Keratinocyte (primary cell): ENCODE data around the gene EBF4. TPM values are rescaled to one million over a fixed set of nuclear protein-coding genes. Genes with fewer than 3 reads are reported as not detected.
"Not testable (repeated sequence)": the region's sequence is repeated elsewhere in the genome, so short reads cannot be mapped to it uniquely, and the experiment has no call there.

Experiments
- DNase-seq: peaks from one replicate; pipeline ENCODE4 v3.0.0-alpha.2; 2011; ENCODE audit warnings: low read depth, missing footprints, low spot score
- FAIRE-seq: peaks from 2 replicates; lab custom pipeline; 2011; peaks lifted over from hg19 to GRCh38; lab: Jason Lieb, UNC
- H2AFZ ChIP-seq: 2 replicates; pipeline ENCODE4 v1.6.0; 2012; ENCODE audit warnings: low read length, control low read depth, inconsistent platforms; ENCODE audit not compliant: control insufficient read depth
- H3K27ac ChIP-seq: 2 replicates; pipeline ENCODE4 v1.5.1; 2011; ENCODE audit warnings: low read length; ENCODE audit not compliant: control insufficient read depth, insufficient read depth
- H3K27me3 ChIP-seq: 3 replicates; pipeline ENCODE4 v1.6.0; 2011; ENCODE audit warnings: low read length; ENCODE audit not compliant: control insufficient read depth, insufficient read depth; ENCODE audit errors: extremely low read depth
- H3K36me3 ChIP-seq, 2 experiments: 2 replicates in 1 of 2; 3 replicates in 1 of 2; pipeline ENCODE4 v1.5.1; 2011; ENCODE audit warnings: low read length in 2 of 2, mild to moderate bottlenecking in 1 of 2; ENCODE audit not compliant: control insufficient read depth in 2 of 2, insufficient read depth in 2 of 2; ENCODE audit errors: extremely low read depth in 1 of 2
- H3K4me1 ChIP-seq: 3 replicates; pipeline ENCODE4 v1.5.1; 2011; ENCODE audit warnings: low read length; ENCODE audit not compliant: control insufficient read depth, insufficient read depth; ENCODE audit errors: extremely low read depth
- H3K4me2 ChIP-seq: 3 replicates; pipeline ENCODE4 v1.6.0; 2011; ENCODE audit warnings: low read depth, low read length; ENCODE audit not compliant: control insufficient read depth, insufficient read depth; ENCODE audit errors: extremely low read depth
- H3K4me3 ChIP-seq, 3 experiments: fragments of 200-600 bp in 1 of 3; sonication (generic) in 1 of 3; 2 replicates in 2 of 3; 3 replicates in 1 of 3; pipeline ENCODE4 v1.5.1; 2011 to 2016; ENCODE audit warnings: low read length in 3 of 3, mild to moderate bottlenecking in 3 of 3, control low read depth in 2 of 3, inconsistent platforms in 1 of 3, low read depth in 1 of 3, mixed read lengths in 1 of 3, mixed run types in 1 of 3, moderate library complexity in 1 of 3; ENCODE audit not compliant: control insufficient read depth in 2 of 3, insufficient read depth in 2 of 3; ENCODE audit errors: extremely low read depth in 1 of 3
- H3K79me2 ChIP-seq: 2 replicates; pipeline ENCODE4 v1.6.0; 2012; ENCODE audit warnings: low read length; ENCODE audit not compliant: control insufficient read depth, insufficient read depth
- H3K9ac ChIP-seq: 3 replicates; pipeline ENCODE4 v1.6.0; 2011; ENCODE audit warnings: low read length; ENCODE audit not compliant: control insufficient read depth, insufficient read depth; ENCODE audit errors: extremely low read depth
- H3K9me1 ChIP-seq: 3 replicates; pipeline ENCODE4 v1.6.0; 2011; ENCODE audit warnings: low read length; ENCODE audit not compliant: control insufficient read depth, insufficient read depth; ENCODE audit errors: extremely low read depth
- H3K9me3 ChIP-seq: 2 replicates; pipeline ENCODE4 v1.5.1; 2012; ENCODE audit warnings: low read depth, low read length; ENCODE audit not compliant: control insufficient read depth
- H4K20me1 ChIP-seq: 3 replicates; pipeline ENCODE4 v1.6.0; 2011; ENCODE audit warnings: low read length; ENCODE audit not compliant: control insufficient read depth, insufficient read depth; ENCODE audit errors: extremely low read depth
- EZH2 ChIP-seq: IDR thresholded peaks from one replicate; pipeline ENCODE4 v1.6.1; 2012; ENCODE audit warnings: inconsistent platforms, mild to moderate bottlenecking, low read length, moderate library complexity
- dilution Hi-C: fragments of 300-500 bp; cut with MboI; formaldehyde crosslinking; loops from one replicate; pipeline ENCODE4 v1.7.0; 2020; ENCODE audit warnings: low sequenced_read_pairs; ENCODE audit not compliant: extremely low pct_ligation_motif_present
- polyA plus RNA-seq, 5 experiments: library from polyadenylated mRNA; depleted of rRNA in 3 of 5; stranded (reverse) in 3 of 5; stranded (forward) in 1 of 5; unstranded in 1 of 5; fragments of >200 nt; gene quantifications; 1 replicate in 1 of 5; 2 replicates in 3 of 5; 3 replicates in 1 of 5; pipeline versions ENCODE4 v1.2.1 to v1.2.3, GENCODE V29; 2011 to 2012; ENCODE audit warnings: missing spikeins in 2 of 5, low read depth in 1 of 5, low replicate concordance in 1 of 5
- TF ChIP-seq, protein P1 (sequence below), 3 experiments: IDR thresholded peaks in 1 of 3; conservative IDR thresholded peaks in 1 of 3; optimal IDR thresholded peaks in 1 of 3; 2 replicates in 2 of 3; 3 replicates in 1 of 3; pipeline versions ENCODE3 to v1.5.1; 2011; ENCODE audit warnings: low read length in 3 of 3, mild to moderate bottlenecking in 3 of 3, moderate library complexity in 2 of 3, control low read depth in 1 of 3, inconsistent platforms in 1 of 3; ENCODE audit not compliant: insufficient read depth in 2 of 3; ENCODE audit errors: extremely low read depth in 1 of 3

The EBF4 gene
- polyA plus RNA-seq, 1 donor (not counting 4 experiments of a cell fraction or from before 2014, with no cell fraction given) = not detected

DNA sequence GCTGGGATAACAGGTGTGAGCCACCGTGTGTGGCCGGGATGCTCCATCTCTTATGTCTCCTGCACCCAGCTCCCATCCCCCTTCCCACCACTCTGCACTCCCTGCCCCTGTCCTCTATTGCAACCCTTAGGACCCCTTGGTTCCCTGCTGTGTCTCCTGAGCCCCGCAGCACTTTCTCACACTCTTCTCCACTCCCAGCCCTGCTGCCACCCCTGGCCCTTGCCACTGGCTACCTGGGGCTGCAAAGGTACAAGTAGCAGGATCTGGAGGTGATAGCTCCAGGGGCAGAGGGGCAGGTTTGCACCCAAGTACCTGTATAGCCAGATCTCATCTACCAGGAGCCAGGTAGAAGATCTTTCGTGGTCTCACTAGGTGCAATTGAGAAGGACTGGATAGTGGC lies 114.4 kb downstream of the EBF4 start:
- no peak overlapping the region for H3K4me2 ChIP-seq
- H3K4me1 ChIP-seq = no peaks in the 10 kb centered on the region
- no peak overlapping the region for H3K4me3 ChIP-seq
- H3K79me2 ChIP-seq = no peaks in the 10 kb centered on the region
- H3K9me1 ChIP-seq = no peaks in the 10 kb centered on the region
- no peak overlapping the region for H3K9ac ChIP-seq
- no peak overlapping the region for H3K27ac ChIP-seq
- no peak overlapping the region for H2AFZ ChIP-seq
- dilution Hi-C loops = no loop called here
- DNase-seq (no peak), FAIRE-seq (no peak)
- peaks cover 58% of the 10 kb centered on the region for H3K27me3 ChIP-seq
- TF ChIP-seq EZH2 = no peak
- TF ChIP-seq, protein P1, sequence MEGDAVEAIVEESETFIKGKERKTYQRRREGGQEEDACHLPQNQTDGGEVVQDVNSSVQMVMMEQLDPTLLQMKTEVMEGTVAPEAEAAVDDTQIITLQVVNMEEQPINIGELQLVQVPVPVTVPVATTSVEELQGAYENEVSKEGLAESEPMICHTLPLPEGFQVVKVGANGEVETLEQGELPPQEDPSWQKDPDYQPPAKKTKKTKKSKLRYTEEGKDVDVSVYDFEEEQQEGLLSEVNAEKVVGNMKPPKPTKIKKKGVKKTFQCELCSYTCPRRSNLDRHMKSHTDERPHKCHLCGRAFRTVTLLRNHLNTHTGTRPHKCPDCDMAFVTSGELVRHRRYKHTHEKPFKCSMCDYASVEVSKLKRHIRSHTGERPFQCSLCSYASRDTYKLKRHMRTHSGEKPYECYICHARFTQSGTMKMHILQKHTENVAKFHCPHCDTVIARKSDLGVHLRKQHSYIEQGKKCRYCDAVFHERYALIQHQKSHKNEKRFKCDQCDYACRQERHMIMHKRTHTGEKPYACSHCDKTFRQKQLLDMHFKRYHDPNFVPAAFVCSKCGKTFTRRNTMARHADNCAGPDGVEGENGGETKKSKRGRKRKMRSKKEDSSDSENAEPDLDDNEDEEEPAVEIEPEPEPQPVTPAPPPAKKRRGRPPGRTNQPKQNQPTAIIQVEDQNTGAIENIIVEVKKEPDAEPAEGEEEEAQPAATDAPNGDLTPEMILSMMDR (optimal IDR thresholded peaks at IDR 0.05 in 1 of 3, IDR thresholded peaks at IDR 0.05 in 1 of 3, conservative IDR thresholded peaks at IDR 0.05 in 1 of 3; ENCODE audit: extremely low read depth in 1 of 3, insufficient read depth in 2 of 3, low read length in 3 of 3) = no peak
- peaks cover 1% of the 10 kb centered on the region for H3K9me3 ChIP-seq
- no peaks in the 10 kb centered on the region for H3K36me3 ChIP-seq
- H4K20me1 ChIP-seq = no peaks in the 10 kb centered on the region

- dilution Hi-C loops, H2AFZ ChIP-seq, H3K79me2 ChIP-seq, DNase-seq, H3K4me3 ChIP-seq, H4K20me1 ChIP-seq, H3K4me2 ChIP-seq, H3K9ac ChIP-seq, H3K27ac ChIP-seq, H3K9me3 ChIP-seq, H3K9me1 ChIP-seq, FAIRE-seq, H3K36me3 ChIP-seq, H3K4me1 ChIP-seq: not testable (repeated sequence)
- peaks cover 50% of the 10 kb centered on the region for H3K27me3 ChIP-seq
Observed at GRCh38 chr20:2807929-2808328, 115.3 kb downstream of the EBF4 start.

GRCh38 chr20:2809690-2810089 lies 117.1 kb downstream of the EBF4 start:
- Histone ChIP-seq H3K4me1 (peaks cover 7% of the 10 kb centered on the region), H3K9ac (no peak overlapping the region), H4K20me1 (no peaks in the 10 kb centered on the region), H3K27me3 (peaks cover 32% of the 10 kb centered on the region), H3K79me2 (no peaks in the 10 kb centered on the region), H3K36me3 (no peaks in the 10 kb centered on the region), H3K4me3 (no peak overlapping the region), H2AFZ (no peak overlapping the region), H3K4me2 (no peak overlapping the region), H3K9me3 (peaks cover 2% of the 10 kb centered on the region), H3K9me1 (no peaks in the 10 kb centered on the region), H3K27ac (no peak overlapping the region)
- dilution Hi-C loops = no loop called here
- TF ChIP-seq, protein P1 (optimal IDR thresholded peaks at IDR 0.05 in 1 of 3, IDR thresholded peaks at IDR 0.05 in 1 of 3, conservative IDR thresholded peaks at IDR 0.05 in 1 of 3; ENCODE audit: extremely low read depth in 1 of 3, insufficient read depth in 2 of 3, low read length in 3 of 3) = no peak
- TF ChIP-seq EZH2 = no peak
- no peak for FAIRE-seq
- no peak for DNase-seq
